GM12872 (cell line): ENCODE measurements around the gene FAM98B.

Experiments used
- TF ChIP-seq, protein P1 (sequence below): IDR thresholded peaks from 3 replicates; pipeline ENCODE4 v1.5.1; 2011; ENCODE audit warnings: low read depth, mild to moderate bottlenecking, low read length, moderate library complexity; ENCODE audit not compliant: insufficient read depth

FAM98B gene

GRCh38 chr15:38496151-38496550 is 42.2 kb downstream of the FAM98B start:
- TF ChIP-seq, protein P1, sequence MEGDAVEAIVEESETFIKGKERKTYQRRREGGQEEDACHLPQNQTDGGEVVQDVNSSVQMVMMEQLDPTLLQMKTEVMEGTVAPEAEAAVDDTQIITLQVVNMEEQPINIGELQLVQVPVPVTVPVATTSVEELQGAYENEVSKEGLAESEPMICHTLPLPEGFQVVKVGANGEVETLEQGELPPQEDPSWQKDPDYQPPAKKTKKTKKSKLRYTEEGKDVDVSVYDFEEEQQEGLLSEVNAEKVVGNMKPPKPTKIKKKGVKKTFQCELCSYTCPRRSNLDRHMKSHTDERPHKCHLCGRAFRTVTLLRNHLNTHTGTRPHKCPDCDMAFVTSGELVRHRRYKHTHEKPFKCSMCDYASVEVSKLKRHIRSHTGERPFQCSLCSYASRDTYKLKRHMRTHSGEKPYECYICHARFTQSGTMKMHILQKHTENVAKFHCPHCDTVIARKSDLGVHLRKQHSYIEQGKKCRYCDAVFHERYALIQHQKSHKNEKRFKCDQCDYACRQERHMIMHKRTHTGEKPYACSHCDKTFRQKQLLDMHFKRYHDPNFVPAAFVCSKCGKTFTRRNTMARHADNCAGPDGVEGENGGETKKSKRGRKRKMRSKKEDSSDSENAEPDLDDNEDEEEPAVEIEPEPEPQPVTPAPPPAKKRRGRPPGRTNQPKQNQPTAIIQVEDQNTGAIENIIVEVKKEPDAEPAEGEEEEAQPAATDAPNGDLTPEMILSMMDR: no peak

DNA sequence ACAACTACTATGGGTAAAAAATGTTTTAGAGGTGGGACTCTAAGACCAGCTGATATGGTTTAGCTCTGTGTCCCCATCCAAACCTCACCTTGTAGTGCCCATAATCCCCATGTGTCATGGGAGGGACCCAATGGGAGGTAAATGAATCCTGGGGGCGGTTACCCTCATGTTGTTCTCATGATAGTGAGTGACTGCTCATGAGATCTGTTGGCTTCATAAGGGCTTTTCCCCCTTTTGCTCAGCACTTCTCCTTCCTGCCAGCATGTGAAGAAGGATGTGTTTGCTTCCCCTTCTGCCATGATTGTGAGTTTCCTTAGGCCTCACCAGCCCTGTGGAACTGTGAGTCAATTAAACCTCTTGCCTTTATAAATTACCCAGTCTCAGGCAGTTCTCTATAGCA is 45.7 kb downstream of the FAM98B start:
- TF ChIP-seq, protein P1: no peak

DNA sequence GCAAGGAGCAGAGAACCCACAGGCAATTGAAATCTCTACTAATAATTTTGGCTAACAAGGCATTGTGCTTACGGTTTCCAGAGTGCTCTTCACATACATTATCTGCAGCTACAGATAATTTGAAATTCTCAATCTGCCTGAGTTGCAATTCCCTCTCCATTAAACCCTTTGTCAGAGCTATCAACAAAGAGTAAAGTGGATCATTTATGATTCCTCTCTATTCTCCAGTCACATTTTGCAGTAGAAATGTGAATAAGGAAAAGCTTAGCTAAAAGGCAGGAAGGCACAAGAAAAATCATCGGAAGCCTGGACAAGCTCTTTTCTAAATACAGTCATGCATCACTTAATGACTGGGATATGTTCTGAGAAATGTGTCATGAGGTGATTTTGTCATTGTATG is 49.6 kb downstream of the FAM98B start:
- TF ChIP-seq, protein P1: no peak

DNA sequence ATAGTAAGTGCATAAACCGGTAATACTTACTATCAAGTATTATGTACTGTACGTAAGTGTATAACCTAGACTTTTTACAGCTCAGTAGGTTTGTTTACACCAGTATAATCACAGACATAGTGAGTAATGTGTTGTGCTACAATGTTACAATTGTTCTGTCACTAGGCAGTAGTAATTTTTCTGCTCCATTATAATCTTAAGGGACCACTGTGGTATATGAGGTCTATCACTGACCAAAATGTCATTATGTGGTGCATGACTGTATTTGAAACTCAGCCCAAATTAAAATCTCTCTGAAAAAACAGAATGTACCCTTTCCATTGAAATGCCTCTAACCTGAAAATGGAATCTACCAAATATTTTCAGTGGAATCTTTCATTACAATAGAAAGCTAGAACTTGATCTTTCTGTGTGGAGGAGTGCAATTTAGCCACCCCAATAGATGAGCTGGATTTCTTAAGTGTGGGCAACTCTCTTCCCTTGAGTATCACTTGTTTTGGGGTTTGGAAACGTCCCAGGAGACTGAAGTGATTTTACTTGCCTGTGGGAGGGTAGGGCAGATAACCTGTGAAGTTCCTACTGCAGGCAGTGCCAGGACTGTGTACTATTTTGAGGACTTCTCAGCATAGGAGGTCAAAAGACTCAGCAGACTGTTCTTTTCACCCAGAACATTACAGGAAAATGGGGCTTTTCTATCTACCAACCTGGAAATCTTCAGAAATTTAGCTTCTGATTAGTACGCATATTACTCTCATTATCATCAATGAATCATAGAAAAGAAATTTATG is 50.9 kb downstream of the FAM98B start:
- TF ChIP-seq, protein P1: no peak

DNA sequence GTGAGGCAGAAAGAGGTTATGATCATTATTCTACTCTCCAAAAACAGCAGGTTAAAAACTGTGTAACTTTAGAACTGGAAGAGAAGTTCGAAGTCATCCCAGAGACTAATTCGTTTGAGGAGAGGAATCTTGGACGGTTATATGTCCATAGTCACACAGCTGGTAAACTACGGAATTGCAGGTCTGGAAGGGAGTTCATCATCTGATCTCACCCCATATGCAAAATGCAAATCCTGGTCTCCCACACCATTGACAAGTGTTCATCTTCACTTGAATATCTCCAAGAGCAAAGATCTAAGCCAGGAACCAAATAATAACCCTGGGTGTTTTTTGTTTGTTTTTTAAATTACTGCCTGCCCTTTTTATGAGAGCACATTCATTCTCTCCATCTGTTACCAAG is 53.1 kb downstream of the FAM98B start:
- TF ChIP-seq, protein P1: no peak

DNA sequence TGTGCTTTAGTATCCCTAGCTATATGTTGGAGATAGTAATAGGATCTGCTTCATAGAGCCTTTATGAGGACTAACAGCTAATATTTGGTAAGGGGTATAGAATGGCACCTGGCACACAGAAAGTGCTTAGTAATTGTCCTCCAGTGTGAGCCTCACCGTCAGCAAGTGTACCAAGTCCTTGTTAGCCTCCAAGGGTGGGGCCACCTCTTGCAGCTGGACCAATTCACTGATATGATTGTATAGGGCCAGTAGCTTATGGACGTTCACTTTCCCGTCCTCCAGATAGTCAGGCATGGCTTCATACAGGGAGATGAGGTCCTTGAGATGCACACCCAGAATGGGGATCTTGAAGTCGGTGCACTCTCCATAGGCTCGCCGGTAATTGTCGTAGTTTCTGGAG is 53.6 kb downstream of the FAM98B start:
- TF ChIP-seq, protein P1: no peak

DNA sequence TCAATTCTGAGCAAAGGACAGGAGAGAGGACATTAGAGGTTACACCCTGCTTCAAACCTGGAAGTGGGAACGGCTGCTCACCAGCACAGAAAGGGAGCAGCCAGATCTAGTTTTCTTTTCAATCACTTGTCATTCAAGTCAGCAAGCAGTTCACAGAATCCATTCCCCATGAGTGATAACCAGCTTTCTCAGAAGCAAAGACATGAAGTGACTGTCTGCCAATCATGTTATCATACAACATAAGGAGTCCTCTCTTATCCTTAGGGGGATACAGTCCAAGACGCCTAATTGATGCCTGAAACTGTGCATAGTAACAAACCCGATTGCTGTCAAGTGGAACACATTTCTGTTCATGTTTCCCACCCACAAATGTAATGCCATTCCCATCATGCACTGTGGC is 54.7 kb downstream of the FAM98B start:
- TF ChIP-seq, protein P1: no peak
